HG02885 (cell line): ENCODE measurements around the gene TRIM28.
A peak's percentile ranks its signal among the peaks of the same experiment; 100 is the strongest.

ENCODE experiments used
- ATAC-seq: cut with Tn5 transposase; IDR thresholded peaks from one replicate; pipeline ENCODE4 v1.9.1; 2021; ENCODE audit warnings: mild to moderate bottlenecking; ENCODE audit not compliant: unreplicated experiment, poor library complexity

Gene TRIM28

DNA sequence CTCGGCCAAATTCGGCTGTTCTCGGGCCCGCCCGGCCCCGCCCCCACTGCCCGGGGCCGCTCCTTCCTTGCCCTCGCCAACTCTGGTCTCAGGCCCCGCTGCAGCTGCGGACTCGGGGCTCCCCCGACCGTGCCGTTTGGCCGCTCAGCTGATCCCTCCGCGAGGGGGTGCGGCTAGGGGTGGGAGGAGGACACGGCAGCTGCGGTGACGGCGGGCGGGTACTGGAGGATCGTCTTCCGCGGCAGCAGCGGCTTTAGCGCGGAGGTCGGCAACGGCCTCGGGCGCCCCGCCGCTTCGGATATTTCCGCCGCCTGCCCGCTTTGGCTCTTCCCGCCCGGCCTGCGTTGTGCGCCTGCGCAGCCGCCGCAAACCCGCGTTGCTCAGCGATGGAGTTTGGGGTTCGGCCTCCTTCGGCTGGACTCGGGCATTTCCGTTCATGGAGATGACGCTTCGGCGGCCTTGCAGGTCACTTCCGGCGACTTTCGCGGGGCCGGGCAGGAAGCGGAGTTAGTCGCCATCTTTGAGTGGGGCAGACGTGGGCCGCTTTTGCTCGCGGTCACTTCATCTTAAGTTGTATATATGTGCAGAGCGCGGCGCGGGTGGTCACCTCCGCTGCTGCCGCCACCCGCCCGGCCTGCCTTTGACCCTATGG lies 14.9 kb downstream of the TRIM28 start:
- ATAC-seq: peak; percentile 61

DNA sequence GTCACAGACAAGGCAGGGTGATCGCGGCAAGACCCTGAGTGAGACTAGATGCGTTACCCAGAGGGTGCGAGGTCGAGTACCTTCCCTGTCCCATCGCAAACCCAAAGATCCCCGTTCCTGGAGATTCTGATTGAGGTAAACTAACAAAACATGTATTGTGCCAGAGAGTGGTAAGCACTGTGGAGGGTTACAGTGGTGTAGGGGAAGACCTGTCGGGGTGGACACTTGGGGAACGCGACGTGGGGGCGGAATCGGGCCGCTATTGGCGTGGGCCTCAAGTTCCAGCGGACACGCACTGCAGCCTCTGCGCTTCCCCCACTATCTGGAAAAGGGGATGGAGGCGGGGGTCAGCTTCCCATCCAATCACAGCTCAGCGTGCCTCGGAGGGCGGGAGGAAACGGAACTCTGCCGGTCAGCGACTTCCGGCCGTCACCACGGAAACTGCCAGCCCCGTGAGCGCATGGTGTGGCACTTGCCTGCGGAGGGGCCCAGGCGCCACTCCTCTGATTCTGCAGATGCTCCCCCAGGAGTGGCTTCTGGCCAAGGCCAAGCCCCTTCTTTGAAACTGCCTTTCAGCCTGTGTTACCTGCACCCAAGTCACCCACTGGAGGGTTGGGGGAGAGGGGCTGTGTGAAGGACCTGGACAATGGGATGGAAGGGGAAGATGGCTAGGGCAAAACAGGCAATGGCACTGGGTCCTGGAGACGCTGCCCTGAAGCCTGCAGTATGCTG lies 15.6 kb downstream of the TRIM28 start:
- ATAC-seq: peak; percentile 25

DNA sequence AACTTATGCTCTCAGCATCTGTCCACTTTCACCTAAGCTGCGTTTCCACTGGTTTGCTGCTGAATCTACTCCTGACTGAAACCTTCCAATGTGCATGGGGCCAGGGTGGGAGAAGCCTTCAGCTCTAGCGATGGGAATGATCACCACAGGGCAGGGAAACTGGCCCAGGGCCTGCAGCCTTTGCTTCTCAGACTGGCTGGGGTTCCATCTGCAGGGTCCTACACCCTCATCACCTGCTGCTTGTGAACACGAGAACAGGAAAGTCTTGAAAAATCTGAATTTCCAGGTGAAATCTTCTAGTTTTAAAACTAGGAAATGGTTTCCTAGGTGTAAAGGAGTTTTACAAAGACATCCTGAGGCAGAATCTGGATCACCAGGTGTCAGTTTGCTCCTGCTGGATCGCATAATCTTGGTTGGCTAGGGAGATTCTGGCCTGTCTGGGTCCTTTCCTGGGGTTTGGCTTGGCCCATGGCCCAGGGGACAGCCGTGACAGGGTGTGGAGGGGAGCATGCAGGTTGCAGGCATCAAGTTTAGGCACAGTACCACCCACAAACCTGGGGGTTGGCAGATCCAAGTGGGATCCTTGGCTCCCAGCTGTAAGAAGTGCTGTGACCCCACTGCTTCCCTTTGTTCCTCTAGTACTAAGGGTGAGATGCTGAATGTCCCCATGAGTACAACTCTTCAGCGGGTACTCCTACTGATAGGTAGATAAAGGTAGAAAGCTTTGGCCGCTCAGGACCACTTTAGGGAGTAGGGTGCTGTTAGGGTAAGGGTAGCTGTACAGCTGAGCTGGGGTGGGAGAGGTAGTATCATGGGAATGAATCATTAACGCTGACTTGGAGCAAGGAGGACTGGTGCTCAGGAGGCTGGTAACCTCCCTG lies 16.4 kb downstream of the TRIM28 start:
- no peak for ATAC-seq

DNA sequence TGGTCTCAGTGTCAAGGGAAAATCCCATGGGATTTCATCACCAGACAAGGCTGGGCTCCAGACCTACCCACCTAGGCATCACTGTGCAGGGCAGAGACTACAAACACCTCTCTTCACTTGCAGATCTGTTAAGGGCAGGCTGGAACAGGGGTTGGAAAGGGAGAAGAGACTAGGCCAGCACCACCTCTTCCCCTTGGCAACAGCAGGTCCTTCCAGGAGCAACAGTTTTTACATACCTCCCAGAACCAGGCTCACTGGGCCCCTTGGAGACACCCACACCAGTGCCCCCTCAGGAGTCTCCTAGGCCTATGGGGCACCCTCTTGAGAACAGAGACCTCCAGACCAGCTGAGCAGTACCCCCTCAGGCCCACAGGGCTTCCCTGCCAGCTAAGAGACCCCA lies 17.1 kb downstream of the TRIM28 start:
- no peak for ATAC-seq

DNA sequence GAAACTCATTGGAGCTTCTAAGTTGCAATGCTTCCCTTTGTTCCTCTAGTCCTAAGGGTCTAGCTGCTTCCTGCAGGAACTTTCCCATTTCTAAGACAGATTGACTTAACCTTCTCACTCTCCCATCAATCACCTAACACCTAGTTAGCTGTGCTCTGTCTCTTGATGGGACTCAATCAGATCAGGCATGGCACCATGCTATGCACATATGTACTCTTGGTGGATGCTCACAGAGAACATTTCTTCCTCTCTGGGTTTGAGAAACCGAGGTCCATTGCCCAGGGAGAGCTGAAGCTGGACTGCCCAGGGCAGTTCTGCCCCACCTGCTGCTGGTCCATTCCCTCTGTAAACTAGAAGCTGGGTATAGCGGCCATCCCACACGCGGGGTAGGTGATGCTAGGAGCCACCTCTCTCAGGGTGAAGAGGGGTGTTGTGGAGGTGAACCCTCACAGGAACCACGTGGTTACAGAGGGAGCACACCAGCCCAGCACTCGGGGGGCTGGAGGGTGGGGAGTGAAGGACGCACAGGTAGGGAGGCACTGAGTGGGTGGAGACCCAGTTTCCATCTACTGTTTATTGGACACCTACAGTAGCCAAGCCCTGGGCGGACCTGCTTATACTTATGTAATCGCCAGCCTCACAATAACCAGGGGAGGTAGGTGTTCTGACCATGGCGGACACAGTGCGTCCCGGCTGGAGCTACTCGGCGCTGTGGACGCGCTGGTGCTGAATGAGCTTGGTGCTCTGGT lies 17.7 kb downstream of the TRIM28 start:
- ATAC-seq: no peak

DNA sequence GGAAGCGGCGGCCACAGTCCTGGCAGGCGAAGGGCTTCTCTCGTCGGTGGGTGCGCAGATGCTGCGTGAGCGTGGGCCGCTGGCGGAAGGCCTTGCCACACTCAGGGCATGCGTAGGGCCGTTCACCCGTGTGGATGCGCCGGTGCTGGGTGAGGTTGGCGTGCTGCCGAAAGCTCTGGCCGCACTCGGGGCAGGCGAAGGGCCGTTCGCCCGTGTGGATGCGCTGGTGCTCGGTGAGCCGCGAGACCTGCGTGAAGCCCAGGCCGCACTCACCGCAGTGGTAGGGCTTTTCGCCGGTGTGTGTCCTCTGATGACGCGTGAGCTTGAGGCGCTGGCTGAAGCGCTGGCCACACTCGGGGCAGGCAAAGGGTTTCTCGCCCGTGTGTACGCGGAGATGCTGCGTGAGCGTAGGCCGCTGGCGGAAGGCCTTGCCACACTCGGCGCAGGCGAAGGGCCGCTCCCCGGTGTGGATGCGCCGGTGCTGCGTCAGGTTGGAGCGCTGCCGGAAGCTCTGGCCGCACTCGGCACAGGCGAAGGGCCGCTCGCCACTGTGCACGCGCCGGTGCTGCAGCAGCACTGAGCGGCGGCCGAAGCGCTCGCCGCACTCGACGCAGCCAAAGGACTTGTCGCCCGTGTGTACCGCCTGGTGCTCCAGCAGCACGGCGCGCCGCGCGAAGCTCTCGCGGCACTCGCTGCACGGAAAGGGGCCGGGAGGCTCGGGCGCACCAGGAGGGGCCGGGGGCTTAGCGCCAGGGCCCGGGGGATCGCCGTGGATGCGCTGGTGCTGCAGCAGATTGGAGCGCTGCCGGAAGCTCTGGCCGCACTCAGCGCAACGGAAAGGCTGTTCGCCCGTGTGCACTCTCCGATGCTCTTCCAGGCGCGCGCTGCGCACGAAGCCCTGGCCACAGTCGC lies 18.5 kb downstream of the TRIM28 start:
- no peak for ATAC-seq

DNA sequence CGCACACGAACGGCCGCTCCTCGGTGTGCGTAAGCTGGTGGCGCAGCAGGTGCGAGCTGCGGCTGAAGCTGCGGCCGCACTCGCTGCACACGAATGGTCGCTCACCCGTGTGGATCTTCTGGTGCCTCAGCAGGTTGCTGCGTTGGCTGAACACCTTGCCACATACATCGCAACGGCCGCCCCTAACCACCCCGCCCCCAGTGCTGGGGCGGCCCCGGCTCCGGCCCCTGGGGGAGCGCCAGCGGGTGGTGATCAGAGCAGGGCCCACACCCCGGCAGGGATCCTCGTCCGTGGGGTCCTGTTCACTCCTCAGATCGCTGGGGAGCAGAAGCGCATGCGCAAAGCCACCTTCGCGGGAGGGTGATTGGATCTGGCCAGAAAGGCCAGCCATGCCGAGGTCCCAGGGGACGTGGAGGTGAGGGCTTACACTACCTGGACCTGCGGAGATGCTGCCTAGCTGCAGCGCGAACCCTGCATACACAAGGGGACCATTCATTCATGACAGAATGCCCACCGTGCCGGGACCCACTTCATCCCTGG lies 19.2 kb downstream of the TRIM28 start:
- no peak for ATAC-seq

DNA sequence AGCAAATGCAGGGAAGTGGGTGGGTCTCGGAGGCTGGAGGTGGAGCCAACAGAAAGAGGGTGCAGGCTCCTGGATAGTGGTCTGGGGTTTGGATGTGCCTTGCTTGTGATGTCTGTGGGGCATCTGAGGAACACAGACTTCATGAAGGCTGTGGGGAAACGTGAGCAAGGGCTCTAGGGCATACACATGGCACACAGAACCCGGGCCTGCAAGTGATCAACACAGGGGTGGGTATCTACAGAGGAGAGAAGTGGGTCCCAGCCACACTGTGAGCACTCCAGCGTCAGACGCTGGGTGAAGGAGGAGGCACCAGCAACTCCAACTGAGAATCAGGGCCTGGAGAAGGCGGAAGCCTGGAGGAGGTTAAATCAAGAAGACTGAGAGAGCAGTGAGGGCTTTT lies 20.0 kb downstream of the TRIM28 start:
- no peak for ATAC-seq

DNA sequence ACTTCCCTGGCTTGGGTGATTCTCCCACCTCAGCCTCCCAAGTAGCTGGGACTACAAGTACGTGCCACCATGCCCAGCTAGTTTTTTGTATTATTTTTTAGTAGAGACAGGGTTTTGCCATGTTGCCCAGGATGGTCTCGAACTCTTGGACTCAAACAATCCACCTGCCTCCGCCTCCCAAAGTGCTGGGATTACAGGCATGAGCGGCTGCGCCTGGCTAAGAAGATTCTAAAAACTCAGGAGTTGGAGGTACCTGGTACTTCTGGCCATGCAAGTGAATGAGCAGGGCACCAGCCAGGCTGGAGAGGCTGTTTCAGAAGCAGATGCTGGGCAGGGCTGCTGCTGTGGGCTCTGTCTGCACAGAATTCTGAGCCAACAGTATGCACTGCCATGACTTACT lies 23.1 kb downstream of the TRIM28 start:
- ATAC-seq: no peak

DNA sequence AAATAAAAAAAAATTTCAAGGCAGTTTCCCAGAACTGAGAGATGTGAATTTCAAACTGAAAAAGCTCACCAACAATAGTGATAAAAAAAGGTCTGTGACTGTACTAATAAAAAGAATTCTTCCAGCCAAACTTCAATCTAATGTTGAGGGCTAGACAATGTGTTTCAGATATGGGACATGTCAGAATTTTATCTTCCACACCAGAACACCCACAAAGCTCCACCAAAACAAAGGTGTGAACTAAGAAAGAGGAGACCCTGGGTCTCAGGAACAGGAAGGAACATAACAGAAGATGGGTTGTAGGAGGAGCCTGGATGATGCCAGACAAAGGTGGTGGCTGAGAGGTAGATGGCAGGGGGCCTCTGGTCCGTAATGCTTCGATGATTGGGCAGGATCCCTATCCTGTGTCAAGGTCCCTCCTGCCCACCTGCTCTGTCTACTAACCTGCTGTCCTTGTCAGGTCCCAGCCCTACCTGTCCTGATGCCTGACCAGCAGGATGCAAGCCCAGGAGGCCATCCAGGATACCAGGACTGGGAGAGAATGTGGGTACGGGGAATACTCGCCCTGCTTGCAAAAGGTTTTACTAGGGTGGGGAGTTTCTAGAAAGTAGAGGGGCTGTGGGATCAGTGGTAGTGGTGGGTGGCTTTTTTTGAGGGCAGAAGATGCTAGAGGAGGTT lies 24.7 kb downstream of the TRIM28 start:
- ATAC-seq: no peak

DNA sequence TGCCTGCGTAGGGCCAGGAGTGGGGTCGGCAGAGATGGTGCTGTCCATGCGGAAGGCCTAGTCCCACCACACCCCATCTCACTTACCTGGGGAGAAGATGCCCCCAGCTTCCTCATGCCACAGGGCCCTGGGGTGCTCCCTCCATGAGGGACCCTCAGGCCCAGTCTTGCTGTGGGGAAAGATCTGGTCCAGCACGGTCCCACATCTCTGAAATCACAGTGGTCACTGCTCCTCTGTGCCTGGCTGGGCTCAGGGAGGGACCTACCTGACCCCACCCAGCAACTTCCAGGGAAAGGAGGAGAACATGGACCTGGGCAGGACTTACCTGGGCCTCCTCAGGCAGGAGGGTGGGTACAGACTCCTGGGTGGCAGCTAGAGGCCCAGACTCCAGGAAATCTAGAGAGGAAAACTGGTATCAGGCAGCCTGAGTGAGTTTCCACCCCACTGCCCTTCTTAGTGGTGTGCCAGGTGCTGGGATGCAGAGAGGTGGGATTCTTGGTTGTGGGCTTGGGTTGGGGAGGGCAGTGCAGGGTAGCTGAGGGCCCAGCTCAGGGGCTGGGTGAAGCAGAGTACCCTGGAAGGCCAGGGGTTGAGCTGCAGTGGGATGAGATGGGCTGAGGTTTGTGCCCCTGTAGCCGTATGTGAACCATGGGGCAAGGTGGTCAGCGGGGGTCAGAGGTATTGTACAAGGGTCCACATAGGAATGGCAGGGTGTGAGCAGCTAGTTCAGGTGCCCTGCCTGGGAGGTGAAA lies 25.5 kb downstream of the TRIM28 start:
- no peak for ATAC-seq

DNA sequence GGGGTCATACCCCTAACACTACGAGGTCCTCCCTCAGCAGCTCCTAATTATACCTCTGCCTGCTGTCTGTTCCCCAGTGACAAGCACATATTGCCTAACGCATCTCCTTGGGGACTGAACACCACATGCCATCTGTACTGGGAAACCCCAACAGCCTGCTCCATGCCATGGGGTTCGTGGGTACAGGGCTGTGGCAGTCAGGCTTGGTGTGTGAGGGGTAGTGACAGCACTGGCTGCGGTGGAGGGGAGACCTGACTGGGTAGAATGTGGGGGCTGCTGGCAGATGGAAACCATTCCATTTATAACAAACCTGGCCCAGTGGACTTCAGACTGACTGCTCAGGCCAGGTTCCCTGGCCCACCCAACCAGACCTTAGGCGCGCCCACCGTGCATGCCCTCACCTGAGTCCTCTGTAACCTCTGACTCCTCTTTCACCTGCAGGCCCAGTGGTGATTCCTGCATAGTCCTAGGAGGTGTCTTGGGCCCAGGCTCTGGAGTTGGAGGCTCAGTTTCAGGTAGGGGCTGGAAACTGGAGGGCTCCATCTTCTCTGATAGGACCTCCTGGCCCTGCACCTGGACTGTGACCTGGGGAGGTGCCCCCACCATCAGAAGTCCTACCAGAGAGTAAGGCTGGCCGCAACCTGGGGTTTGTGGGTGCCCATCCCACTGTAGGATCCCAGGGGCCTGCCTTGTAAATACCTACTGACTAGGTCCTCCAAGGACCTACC lies 26.2 kb downstream of the TRIM28 start:
- ATAC-seq: no peak

DNA sequence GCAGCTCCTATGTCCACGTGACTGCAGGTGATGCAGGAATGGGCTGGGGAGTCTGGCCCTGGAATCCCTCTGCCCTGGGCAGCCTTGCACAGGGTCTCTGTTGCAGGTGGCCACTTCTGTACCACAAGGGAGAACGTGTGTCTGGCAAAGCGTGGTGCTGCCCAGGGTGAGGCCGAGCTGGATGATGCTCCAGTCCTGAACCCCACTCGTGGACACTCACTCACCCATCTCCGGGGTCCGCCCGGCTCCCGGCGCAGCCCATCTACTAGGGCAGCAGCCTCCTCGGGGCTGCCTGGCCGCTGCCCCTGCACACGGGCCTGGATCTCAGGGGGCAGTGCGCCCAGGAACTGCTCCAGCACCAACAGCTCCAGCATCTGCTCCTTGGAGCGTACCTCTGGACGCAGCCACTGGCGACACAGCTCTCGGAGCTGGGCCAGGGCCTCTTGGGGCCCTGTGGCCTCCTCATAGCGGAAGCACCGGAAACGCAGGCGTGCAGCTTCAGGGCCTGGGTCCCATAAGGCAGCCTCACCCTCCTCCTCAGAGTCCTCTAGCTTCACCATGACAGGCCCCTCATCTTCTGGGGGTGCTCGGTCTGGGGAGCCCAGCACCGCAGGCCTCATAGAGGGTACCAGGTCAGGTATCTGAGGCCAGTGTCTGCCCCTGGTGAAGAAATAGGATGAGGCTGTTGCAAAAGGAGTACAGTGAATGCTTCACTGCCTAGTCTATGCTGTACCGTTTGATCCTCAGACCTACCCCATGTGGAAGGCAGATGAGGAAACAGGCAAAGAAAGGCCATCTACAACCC lies 27.1 kb downstream of the TRIM28 start:
- no peak for ATAC-seq

DNA sequence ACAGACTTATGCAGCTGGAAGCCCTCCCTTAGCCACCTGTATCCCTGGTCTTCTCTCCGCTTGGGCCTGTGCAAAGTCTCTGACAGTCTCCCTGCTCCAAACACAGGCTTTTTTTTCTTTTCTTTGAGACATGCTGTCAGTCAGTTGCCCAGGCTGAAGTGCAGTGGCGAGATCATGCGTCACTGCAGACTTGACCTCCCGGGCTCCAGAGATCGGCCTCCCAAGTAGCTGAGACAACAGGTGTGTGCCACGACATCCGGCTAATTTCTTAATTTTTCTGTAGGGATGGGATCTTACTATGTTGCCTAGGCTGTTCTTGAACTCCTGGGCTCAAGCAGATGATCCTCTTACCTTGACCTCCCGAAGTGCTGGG lies 27.7 kb downstream of the TRIM28 start:
- no peak for ATAC-seq

DNA sequence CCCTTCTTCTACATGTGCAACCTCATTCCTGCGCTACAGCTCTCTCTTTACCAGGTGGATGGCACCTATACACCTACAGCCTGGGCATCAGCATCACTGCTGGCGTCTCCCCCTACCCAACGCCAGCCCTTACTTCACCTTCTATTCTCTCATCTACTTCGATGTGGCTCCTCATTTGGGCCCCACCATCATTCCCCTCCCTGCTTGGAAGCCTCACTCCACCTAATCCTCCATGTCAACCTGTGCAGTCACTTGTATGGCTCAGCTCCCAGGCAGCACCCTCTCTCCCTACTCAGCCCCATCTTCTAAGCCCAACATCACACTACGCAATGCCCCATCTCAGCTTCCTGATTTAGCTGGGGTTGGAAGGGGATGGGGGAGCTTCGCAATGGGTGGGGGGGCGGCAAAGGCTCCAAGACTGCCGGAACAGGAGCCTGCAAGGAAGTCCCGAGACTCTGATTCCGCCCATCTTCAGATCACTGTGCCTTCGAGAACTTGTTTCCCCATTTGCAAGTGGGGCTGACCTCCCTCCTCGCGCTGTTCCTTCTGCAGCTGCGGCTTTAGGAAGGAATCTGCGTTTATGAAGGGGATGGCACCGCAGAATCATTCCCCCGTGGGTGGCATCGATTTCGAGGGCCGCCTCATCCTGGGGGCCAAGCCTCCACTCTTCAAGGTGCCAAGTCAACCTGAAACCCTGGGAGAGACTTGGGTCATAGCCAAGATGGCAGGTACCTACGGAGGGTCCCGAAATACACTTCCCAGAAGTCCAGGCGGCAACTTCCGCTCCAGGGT lies 28.4 kb downstream of the TRIM28 start:
- no peak for ATAC-seq
